ENCODE measurements around the gene ART4.

DNA sequence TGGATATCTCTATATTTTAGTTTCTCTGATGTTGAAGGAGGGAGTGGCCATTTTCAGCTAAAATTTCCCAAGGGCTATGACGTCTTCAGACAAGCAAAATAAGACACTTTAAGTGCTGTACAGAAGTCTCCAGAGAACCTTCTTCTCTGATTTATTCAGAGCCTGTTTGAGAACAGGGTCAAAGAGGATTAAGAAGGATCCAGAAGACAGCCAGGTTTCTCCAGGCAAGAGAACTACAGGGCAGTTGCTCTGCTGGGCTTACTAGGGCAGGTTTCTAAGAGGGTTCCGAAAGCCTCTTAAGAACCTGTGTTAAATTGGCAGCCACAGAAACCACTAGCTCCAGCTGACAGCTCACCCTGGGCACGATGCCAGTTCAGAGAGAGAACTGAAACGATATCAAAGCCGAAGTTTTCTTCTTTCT lies 41.1 kb upstream of the ART4 start:
- no peak for TF ChIP-seq POLR2A (IDR thresholded peaks at IDR 0.05)
- TF ChIP-seq, protein P1, sequence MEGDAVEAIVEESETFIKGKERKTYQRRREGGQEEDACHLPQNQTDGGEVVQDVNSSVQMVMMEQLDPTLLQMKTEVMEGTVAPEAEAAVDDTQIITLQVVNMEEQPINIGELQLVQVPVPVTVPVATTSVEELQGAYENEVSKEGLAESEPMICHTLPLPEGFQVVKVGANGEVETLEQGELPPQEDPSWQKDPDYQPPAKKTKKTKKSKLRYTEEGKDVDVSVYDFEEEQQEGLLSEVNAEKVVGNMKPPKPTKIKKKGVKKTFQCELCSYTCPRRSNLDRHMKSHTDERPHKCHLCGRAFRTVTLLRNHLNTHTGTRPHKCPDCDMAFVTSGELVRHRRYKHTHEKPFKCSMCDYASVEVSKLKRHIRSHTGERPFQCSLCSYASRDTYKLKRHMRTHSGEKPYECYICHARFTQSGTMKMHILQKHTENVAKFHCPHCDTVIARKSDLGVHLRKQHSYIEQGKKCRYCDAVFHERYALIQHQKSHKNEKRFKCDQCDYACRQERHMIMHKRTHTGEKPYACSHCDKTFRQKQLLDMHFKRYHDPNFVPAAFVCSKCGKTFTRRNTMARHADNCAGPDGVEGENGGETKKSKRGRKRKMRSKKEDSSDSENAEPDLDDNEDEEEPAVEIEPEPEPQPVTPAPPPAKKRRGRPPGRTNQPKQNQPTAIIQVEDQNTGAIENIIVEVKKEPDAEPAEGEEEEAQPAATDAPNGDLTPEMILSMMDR (IDR thresholded peaks at IDR 0.05) = no peak

Measured in Peyer's patch (tissue), 4 donors.